Measurements from ENCODE around the gene FOXO6. TPM values are rescaled to one million over a fixed set of nuclear protein-coding genes. Genes with fewer than 3 reads are reported as not detected.

Gene FOXO6
- total RNA-seq, 6 experiments from 2014 or later: 0.12 to 0.55 (median 0.54) TPM; not detected in 3

DNA sequence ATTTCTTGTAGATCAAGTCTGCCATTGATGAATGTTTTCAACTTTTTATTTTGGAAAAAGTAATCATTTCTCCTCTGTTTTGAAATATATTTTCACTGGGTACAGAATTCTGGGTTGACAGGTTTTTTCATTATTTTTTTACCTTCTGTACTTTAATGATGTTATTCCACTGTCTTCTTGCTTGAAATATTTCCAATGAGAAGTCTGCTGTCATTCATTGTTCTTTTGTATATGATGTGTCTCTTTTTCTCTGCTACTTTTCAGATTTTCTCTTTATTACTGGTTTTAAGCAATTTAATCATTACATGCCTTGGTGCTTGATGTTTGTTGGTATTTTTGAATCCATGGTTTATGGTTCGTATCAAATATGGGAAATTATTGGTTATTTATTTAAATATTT is 22.4 kb upstream of the FOXO6 start:
- ATAC-seq: no peak
- DNase-seq: no peak
- no peak for TF ChIP-seq CTCF (IDR thresholded peaks at IDR 0.05)
- no peak for TF ChIP-seq POLR2A (IDR thresholded peaks at IDR 0.05)
- H3K36me3 ChIP-seq: no peaks in the 10 kb centered on the region
- 70% methylated on average over 1 of the region's 1 CpG for WGBS (ENCODE audit: insufficient coverage, low coverage, low lambda C conversion rate, missing lambda C conversion rate)
- H3K4me1 ChIP-seq: no peaks in the 10 kb centered on the region
- intact Hi-C loops (cut with DNase I): no loop called here
- peaks cover 0 to 5% (median 0%) of the 10 kb centered on the region in 4 donors for H3K9me3 ChIP-seq
- H3K4me3 ChIP-seq: no peak overlapping the region
- H3K27me3 ChIP-seq: no peaks in the 10 kb centered on the region
- no peak overlapping the region for H3K27ac ChIP-seq

DNA sequence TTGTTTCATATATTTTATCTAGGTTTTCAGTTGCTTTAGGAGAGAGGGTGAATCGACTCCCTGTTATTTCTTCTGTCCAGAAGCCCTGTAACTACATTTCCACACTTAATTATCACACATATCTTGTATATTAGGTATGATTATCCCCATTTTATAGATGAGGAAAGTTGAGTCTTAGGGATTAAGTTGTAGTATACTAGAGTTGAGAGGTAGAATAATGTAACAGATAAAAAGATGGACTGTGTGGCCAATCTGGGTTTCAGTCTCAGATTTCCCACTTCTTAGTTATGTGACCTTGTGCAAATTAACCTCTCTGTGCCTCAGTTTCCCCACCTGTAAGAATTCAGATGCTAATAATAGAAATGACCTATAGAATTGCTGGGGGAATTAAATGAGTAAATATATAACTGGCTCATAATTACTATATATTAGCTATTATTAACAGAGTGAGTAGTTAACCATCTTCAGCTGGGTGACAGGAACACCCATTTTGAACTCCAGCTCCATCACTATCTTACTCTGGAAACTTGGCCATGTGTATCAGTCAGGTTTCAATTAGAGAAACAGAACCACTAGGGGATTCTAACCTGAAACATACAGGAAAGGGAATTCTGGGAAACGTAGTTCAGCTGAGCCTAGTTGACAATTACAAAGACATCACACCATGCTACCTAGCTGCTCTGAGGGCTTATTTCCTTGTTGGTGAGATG is 20.4 kb upstream of the FOXO6 start:
- peaks cover 0 to 5% (median 0%) of the 10 kb centered on the region in 4 donors for H3K9me3 ChIP-seq
- ATAC-seq (no peak), DNase-seq (no peak)
- H3K36me3 ChIP-seq: no peaks in the 10 kb centered on the region
- TF ChIP-seq CTCF (IDR thresholded peaks at IDR 0.05) (no peak), POLR2A (IDR thresholded peaks at IDR 0.05) (no peak)
- H3K27me3 ChIP-seq: no peaks in the 10 kb centered on the region
- no peaks in the 10 kb centered on the region for H3K4me1 ChIP-seq
- H3K4me3 ChIP-seq: no peak overlapping the region
- H3K27ac ChIP-seq: no peak overlapping the region
- 75% methylated on average over 2 of the region's 2 CpGs for WGBS (ENCODE audit: insufficient coverage, low coverage, low lambda C conversion rate, missing lambda C conversion rate)
- intact Hi-C loops (cut with DNase I): no loop called here

GRCh38 chr1:41341365-41341683 is 19.9 kb upstream of the FOXO6 start:
- no peak for ATAC-seq
- DNase-seq: peak in 1 of 3 donors; percentile 10
- H3K9me3 ChIP-seq: peaks cover 0 to 5% (median 0%) of the 10 kb centered on the region in 4 donors
- H3K4me1 ChIP-seq: no peaks in the 10 kb centered on the region
- no peaks in the 10 kb centered on the region for H3K27me3 ChIP-seq
- H3K36me3 ChIP-seq: no peaks in the 10 kb centered on the region
- intact Hi-C loops (cut with DNase I): no loop called here
- no peak overlapping the region for H3K27ac ChIP-seq
- no peak for TF ChIP-seq CTCF (IDR thresholded peaks at IDR 0.05)
- TF ChIP-seq POLR2A (IDR thresholded peaks at IDR 0.05): no peak
- no peak overlapping the region for H3K4me3 ChIP-seq

GRCh38 chr1:41341772-41342562 is 19.3 kb upstream of the FOXO6 start:
- Histone ChIP-seq H3K4me1 (no peaks in the 10 kb centered on the region), H3K27ac (no peak overlapping the region), H3K4me3 (no peak overlapping the region), H3K9me3 (peaks cover 0 to 5% (median 0%) of the 10 kb centered on the region in 4 donors), H3K36me3 (no peaks in the 10 kb centered on the region), H3K27me3 (no peaks in the 10 kb centered on the region)
- peak in 1 of 3 donors; percentile 35 for DNase-seq
- TF ChIP-seq CTCF (IDR thresholded peaks at IDR 0.05) (no peak), POLR2A (IDR thresholded peaks at IDR 0.05) (no peak)
- ATAC-seq: peak in 3 of 4 donors; percentile 20 to 56 (median 43)
- intact Hi-C loops (cut with DNase I): no loop called here
- 50% methylated on average over 8 of the region's 15 CpGs for WGBS (ENCODE audit: insufficient coverage, low coverage, low lambda C conversion rate, missing lambda C conversion rate)

All from right lobe of liver (tissue), 6 donors.